Measurements from ENCODE around the gene PAPSS2.
"Not testable (repeated sequence)": the region's sequence is repeated elsewhere in the genome, so short reads cannot be mapped to it uniquely, and the experiment has no call there.

PAPSS2 gene

DNA sequence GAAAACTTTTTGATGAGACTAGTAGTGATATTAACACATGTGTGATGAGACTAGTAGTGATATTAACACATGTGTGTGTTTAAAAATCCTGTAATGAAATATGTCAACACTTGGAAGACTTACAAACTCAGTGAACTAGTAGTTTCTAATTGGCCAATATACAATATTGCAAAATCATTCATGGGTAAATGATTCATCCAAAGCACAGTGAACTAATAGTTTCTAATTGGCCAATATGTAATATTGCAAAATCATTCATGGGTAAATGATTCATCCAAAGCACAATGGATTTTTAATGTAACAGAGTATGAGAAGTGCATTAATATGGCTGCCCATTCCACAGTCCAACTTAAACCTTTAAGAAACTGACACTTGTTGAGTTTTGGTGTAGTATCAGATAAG lies 80.6 kb downstream of the PAPSS2 start:
- ATAC-seq (ENCODE audit: low read depth), result peak; percentile 80
- Histone ChIP-seq H3K4me3 (ENCODE audit: severe bottlenecking) (no peak overlapping the region), H3K27me3 (ENCODE audit: insufficient read depth, poor library complexity, severe bottlenecking) (no peaks in the 10 kb centered on the region), H3K27ac (ENCODE audit: poor library complexity, severe bottlenecking) (no peak overlapping the region), H3K4me1 (ENCODE audit: insufficient read depth, poor library complexity, severe bottlenecking) (peaks cover 9% of the 10 kb centered on the region), H3K36me3 (ENCODE audit: low read depth) (no peaks in the 10 kb centered on the region), H3K9me3 (ENCODE audit: severe bottlenecking) (no peaks in the 10 kb centered on the region)
- TF ChIP-seq, protein P1, sequence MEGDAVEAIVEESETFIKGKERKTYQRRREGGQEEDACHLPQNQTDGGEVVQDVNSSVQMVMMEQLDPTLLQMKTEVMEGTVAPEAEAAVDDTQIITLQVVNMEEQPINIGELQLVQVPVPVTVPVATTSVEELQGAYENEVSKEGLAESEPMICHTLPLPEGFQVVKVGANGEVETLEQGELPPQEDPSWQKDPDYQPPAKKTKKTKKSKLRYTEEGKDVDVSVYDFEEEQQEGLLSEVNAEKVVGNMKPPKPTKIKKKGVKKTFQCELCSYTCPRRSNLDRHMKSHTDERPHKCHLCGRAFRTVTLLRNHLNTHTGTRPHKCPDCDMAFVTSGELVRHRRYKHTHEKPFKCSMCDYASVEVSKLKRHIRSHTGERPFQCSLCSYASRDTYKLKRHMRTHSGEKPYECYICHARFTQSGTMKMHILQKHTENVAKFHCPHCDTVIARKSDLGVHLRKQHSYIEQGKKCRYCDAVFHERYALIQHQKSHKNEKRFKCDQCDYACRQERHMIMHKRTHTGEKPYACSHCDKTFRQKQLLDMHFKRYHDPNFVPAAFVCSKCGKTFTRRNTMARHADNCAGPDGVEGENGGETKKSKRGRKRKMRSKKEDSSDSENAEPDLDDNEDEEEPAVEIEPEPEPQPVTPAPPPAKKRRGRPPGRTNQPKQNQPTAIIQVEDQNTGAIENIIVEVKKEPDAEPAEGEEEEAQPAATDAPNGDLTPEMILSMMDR (IDR thresholded peaks at IDR 0.05; ENCODE audit: poor library complexity, severe bottlenecking), result no peak
- no peak for DNase-seq (ENCODE audit: low spot score)

DNA sequence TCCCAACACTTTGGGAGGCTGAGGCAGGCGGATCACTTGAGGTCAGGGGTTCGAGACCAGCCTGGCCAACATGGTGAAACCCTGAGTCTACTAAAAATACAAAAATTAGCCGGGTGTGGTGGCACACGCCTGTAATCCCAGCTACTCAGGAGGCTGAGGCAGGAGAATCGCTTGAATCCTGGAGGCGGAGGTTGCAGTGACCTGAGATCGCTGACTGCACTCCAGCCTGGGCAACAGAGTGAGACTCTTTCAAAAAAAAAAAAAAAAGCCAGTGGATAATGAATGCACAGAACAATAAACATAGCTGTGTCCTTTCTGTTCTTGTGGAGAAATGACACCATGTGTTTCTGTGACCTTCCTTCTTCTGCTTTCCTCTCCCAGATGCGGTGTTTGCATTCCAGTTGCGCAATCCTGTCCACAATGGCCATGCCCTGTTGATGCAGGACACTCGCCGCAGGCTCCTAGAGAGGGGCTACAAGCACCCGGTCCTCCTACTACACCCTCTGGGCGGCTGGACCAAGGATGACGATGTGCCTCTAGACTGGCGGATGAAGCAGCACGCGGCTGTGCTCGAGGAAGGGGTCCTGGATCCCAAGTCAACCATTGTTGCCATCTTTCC lies 83.4 kb downstream of the PAPSS2 start:
- DNase-seq (ENCODE audit: low spot score); ATAC-seq (ENCODE audit: low read depth); H3K9me3 ChIP-seq (ENCODE audit: severe bottlenecking); H3K27me3 ChIP-seq (ENCODE audit: insufficient read depth, poor library complexity, severe bottlenecking); H3K27ac ChIP-seq (ENCODE audit: poor library complexity, severe bottlenecking); H3K36me3 ChIP-seq (ENCODE audit: low read depth); H3K4me1 ChIP-seq (ENCODE audit: insufficient read depth, poor library complexity, severe bottlenecking); H3K4me3 ChIP-seq (ENCODE audit: severe bottlenecking): not testable (repeated sequence)

DNA sequence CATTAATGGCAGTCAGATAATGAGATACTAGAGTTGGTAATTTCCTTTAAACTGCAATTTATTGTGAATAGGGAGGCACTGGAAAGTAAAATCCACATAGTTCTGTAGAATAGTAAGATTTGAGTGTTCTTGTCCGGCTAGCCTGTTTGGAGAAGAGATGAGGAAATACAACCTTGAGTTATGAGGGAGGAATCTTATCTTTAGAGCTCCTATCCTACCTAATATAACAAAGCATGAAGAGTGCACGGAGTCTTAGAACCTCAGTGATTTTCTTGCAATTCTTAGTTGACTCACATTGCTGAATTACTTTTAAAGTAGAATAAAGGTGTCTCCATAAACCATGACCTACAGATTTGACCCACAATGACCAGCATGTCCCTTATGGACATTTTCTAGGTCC lies 84.9 kb downstream of the PAPSS2 start:
- H3K27ac ChIP-seq (ENCODE audit: poor library complexity, severe bottlenecking), result no peak overlapping the region
- ATAC-seq (ENCODE audit: low read depth) (no peak), DNase-seq (ENCODE audit: low spot score) (no peak)
- H3K36me3 ChIP-seq (ENCODE audit: low read depth), result no peaks in the 10 kb centered on the region
- peaks cover 9% of the 10 kb centered on the region for H3K4me1 ChIP-seq (ENCODE audit: insufficient read depth, poor library complexity, severe bottlenecking)
- no peaks in the 10 kb centered on the region for H3K9me3 ChIP-seq (ENCODE audit: severe bottlenecking)
- TF ChIP-seq, protein P1 (IDR thresholded peaks at IDR 0.05; ENCODE audit: poor library complexity, severe bottlenecking), result no peak
- no peak overlapping the region for H3K4me3 ChIP-seq (ENCODE audit: severe bottlenecking)
- H3K27me3 ChIP-seq (ENCODE audit: insufficient read depth, poor library complexity, severe bottlenecking), result no peaks in the 10 kb centered on the region

DNA sequence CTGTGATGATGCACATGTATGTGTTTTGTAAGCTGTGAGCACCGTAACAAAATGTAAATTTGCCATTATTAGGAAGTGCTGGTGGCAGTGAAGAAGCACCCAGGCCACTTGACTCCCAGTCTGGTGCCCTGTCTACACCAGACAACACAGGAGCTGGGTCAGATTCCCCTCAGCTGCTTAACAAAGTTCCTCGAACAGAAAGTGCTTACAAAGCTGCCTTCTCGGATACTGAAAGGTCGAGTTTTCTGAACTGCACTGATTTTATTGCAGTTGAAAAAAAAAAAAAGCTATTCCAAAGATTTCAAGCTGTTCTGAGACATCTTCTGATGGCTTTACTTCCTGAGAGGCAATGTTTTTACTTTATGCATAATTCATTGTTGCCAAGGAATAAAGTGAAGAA lies 87.2 kb downstream of the PAPSS2 start:
- no peaks in the 10 kb centered on the region for H3K9me3 ChIP-seq (ENCODE audit: severe bottlenecking)

DNA sequence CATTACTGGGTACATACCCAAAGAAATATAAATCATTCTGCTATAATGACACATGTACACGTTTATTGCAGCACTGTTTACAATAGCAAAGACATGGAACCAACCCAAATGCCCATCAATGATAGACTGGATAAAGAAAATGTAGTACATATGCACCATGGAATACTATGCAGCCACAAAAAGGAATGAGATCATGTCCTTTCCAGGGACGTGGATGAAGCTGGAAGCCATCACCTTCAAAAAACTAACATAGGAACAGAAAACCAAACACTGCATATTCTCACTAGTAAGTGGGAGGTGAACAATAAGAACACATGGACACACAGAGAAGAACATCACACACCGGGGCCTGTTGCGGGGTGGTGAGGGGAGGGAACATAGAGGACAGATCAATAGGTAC lies 88.6 kb downstream of the PAPSS2 start:
- H3K9me3 ChIP-seq (ENCODE audit: severe bottlenecking); ATAC-seq (ENCODE audit: low read depth); H3K27me3 ChIP-seq (ENCODE audit: insufficient read depth, poor library complexity, severe bottlenecking); H3K27ac ChIP-seq (ENCODE audit: poor library complexity, severe bottlenecking); DNase-seq (ENCODE audit: low spot score); H3K4me3 ChIP-seq (ENCODE audit: severe bottlenecking): not testable (repeated sequence)
- H3K4me1 ChIP-seq (ENCODE audit: insufficient read depth, poor library complexity, severe bottlenecking), result peaks cover 11% of the 10 kb centered on the region
- H3K36me3 ChIP-seq (ENCODE audit: low read depth), result peaks cover 12% of the 10 kb centered on the region

More for the DNA sequence above, 87.2 kb downstream of the PAPSS2 start:
- no peaks in the 10 kb centered on the region for H3K4me1 ChIP-seq (ENCODE audit: insufficient read depth, poor library complexity, severe bottlenecking)
- peaks cover 7% of the 10 kb centered on the region for H3K36me3 ChIP-seq (ENCODE audit: low read depth)
- no peaks in the 10 kb centered on the region for H3K27me3 ChIP-seq (ENCODE audit: insufficient read depth, poor library complexity, severe bottlenecking)
- ATAC-seq (ENCODE audit: low read depth), result no peak
- H3K27ac ChIP-seq (ENCODE audit: poor library complexity, severe bottlenecking), result no peak overlapping the region
- TF ChIP-seq, protein P1 (IDR thresholded peaks at IDR 0.05; ENCODE audit: poor library complexity, severe bottlenecking), result no peak
- H3K4me3 ChIP-seq (ENCODE audit: severe bottlenecking), result no peak overlapping the region
- no peak for DNase-seq (ENCODE audit: low spot score)

DNA sequence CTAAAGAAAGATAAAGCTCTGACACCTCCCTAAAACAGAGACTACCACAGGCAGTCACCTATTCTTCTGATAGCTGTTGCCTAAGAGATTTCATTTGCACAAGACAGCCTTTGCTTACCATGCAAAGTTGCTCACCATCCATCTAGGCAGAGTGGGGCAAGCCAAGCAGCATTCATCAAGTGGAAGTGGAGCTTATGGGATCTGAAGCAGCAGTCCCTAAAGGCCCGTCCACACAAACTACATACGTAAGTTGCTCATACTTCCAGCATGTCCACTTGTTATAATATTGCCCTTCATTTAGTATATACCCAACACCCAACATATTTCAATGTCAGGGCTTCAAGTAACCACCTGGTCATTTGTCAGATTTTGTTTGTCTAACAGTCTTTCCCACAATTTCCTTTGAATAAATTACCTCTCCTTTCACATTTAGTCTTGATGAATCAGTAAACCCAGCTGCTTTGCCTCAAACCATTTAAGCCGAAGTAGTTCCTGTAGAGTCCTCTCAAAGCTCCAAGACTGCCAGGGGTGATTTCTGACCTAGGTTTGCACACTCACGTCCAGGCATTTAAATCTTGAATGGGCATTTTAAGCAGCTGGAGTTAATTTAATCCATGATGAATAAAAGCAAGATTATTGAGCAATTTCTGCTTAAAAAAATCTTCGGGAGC lies 90.5 kb downstream of the PAPSS2 start:
- Histone ChIP-seq H3K4me1 (ENCODE audit: insufficient read depth, poor library complexity, severe bottlenecking) (peaks cover 14% of the 10 kb centered on the region), H3K27ac (ENCODE audit: poor library complexity, severe bottlenecking) (no peak overlapping the region), H3K36me3 (ENCODE audit: low read depth) (peaks cover 31% of the 10 kb centered on the region), H3K4me3 (ENCODE audit: severe bottlenecking) (no peak overlapping the region), H3K27me3 (ENCODE audit: insufficient read depth, poor library complexity, severe bottlenecking) (no peaks in the 10 kb centered on the region), H3K9me3 (ENCODE audit: severe bottlenecking) (no peaks in the 10 kb centered on the region)
- TF ChIP-seq, protein P1 (IDR thresholded peaks at IDR 0.05; ENCODE audit: poor library complexity, severe bottlenecking), result no peak
- DNase-seq (ENCODE audit: low spot score), result no peak
- ATAC-seq (ENCODE audit: low read depth), result no peak; the same call in 2 of the 3 replicates

All from RWPE2 (cell line).